ENCODE data around the gene NDUFA1.
A peak's percentile ranks its signal among the peaks of the same experiment; 100 is the strongest.
"Not testable (repeated sequence)": the region's sequence is repeated elsewhere in the genome, so short reads cannot be mapped to it uniquely, and the experiment has no call there.

The NDUFA1 gene

GRCh38 chrX:119878740-119879139 is 7.1 kb downstream of the NDUFA1 start:
- H3K4me3 ChIP-seq, result no peak overlapping the region
- H3K27ac ChIP-seq, result no peak overlapping the region
- H3K4me1 ChIP-seq, result peaks cover 13% of the 10 kb centered on the region
- no peaks in the 10 kb centered on the region for H3K27me3 ChIP-seq
- H4K20me1 ChIP-seq, result peaks cover 23% of the 10 kb centered on the region
- H3K36me3 ChIP-seq, result peaks cover 30% of the 10 kb centered on the region
- no peak overlapping the region for H3K4me2 ChIP-seq
- TF ChIP-seq Cebpa-rat (IDR thresholded peaks at IDR 0.05), result no peak
- no peak overlapping the region for H3K9ac ChIP-seq
- H3K9me3 ChIP-seq, result no peaks in the 10 kb centered on the region

GRCh38 chrX:119880076-119880475 is 8.4 kb downstream of the NDUFA1 start:
- H3K4me1 ChIP-seq, result peaks cover 13% of the 10 kb centered on the region
- H3K9ac ChIP-seq, result no peak overlapping the region
- H3K4me2 ChIP-seq, result no peak overlapping the region
- no peaks in the 10 kb centered on the region for H3K27me3 ChIP-seq
- H3K36me3 ChIP-seq, result peaks cover 27% of the 10 kb centered on the region
- peaks cover 11% of the 10 kb centered on the region; the same call in 1 of the 2 replicates for H4K20me1 ChIP-seq
- H3K4me3 ChIP-seq, result no peak overlapping the region
- no peak overlapping the region for H3K27ac ChIP-seq
- TF ChIP-seq Cebpa-rat (IDR thresholded peaks at IDR 0.05), result no peak
- no peaks in the 10 kb centered on the region for H3K9me3 ChIP-seq

GRCh38 chrX:119880552-119881437 is 9.2 kb downstream of the NDUFA1 start:
- Histone ChIP-seq H3K4me1 (peaks cover 13% of the 10 kb centered on the region), H3K9ac (no peak overlapping the region), H3K4me2 (no peak overlapping the region), H4K20me1 (peaks cover 4% of the 10 kb centered on the region; the same call in 1 of the 2 replicates), H3K27ac (no peak overlapping the region), H3K36me3 (peaks cover 20% of the 10 kb centered on the region; the same call in 1 of the 2 replicates), H3K4me3 (no peak overlapping the region), H3K9me3 (peaks cover 4% of the 10 kb centered on the region; the same call in 1 of the 2 replicates), H3K27me3 (no peaks in the 10 kb centered on the region)
- no peak for TF ChIP-seq Cebpa-rat (IDR thresholded peaks at IDR 0.05)

- no peak for TF ChIP-seq Cebpa-rat (IDR thresholded peaks at IDR 0.05)
- Histone ChIP-seq H3K27ac (no peak overlapping the region), H3K9me3 (peaks cover 7% of the 10 kb centered on the region; the same call in 1 of the 2 replicates), H3K4me1 (peaks cover under 1% of the 10 kb centered on the region; the same call in 1 of the 2 replicates), H3K27me3 (peaks cover 11% of the 10 kb centered on the region; the same call in 1 of the 2 replicates), H3K4me3 (no peak overlapping the region), H4K20me1 (no peaks in the 10 kb centered on the region), H3K4me2 (no peak overlapping the region), H3K36me3 (no peaks in the 10 kb centered on the region), H3K9ac (no peak overlapping the region)
Measured at GRCh38 chrX:119885554-119886428, 14.2 kb downstream of the NDUFA1 start.

- Histone ChIP-seq H3K9me3 (peaks cover 7% of the 10 kb centered on the region; the same call in 1 of the 2 replicates), H3K9ac (no peak overlapping the region), H3K4me3 (peak overlapping the region; percentile 46; the same call in 1 of the 2 replicates), H3K4me2 (peak overlapping the region; percentile 53), H3K36me3 (no peaks in the 10 kb centered on the region), H3K27me3 (peaks cover 11% of the 10 kb centered on the region; the same call in 1 of the 2 replicates), H3K27ac (no peak overlapping the region), H3K4me1 (no peaks in the 10 kb centered on the region), H4K20me1 (no peaks in the 10 kb centered on the region)
- TF ChIP-seq Cebpa-rat (IDR thresholded peaks at IDR 0.05), result no peak
Measured at GRCh38 chrX:119887721-119888425, 16.2 kb downstream of the NDUFA1 start.

GRCh38 chrX:119890626-119891025 is 19.0 kb downstream of the NDUFA1 start:
- H3K9me3 ChIP-seq, H3K36me3 ChIP-seq, H3K4me2 ChIP-seq, H4K20me1 ChIP-seq, H3K4me3 ChIP-seq, H3K9ac ChIP-seq, H3K4me1 ChIP-seq, H3K27ac ChIP-seq: not testable (repeated sequence)
- H3K27me3 ChIP-seq, result peaks cover 11% of the 10 kb centered on the region; the same call in 1 of the 2 replicates

GRCh38 chrX:119891961-119892692 is 20.5 kb downstream of the NDUFA1 start:
- H3K9ac ChIP-seq, H3K4me2 ChIP-seq, H3K9me3 ChIP-seq, H3K4me3 ChIP-seq, H4K20me1 ChIP-seq, H3K4me1 ChIP-seq, H3K36me3 ChIP-seq, H3K27ac ChIP-seq: not testable (repeated sequence)
- peaks cover 11% of the 10 kb centered on the region; the same call in 1 of the 2 replicates for H3K27me3 ChIP-seq

GRCh38 chrX:119895843-119896326 is 24.3 kb downstream of the NDUFA1 start, which contains the start of gene AKAP14:
Gene AKAP14 (plus strand): TSS chrX:119895893. CDS start chrX:119903224, 7,331 bp downstream.
- no peak within 1 kb of the TSS for H3K4me2 ChIP-seq

More at GRCh38 chrX:119895843-119896326, 24.3 kb downstream of the NDUFA1 start, which contains the start of gene AKAP14:
- H3K9me3 ChIP-seq, result no peaks in the 10 kb centered on the region
- H3K27ac ChIP-seq, result no peak within 1 kb of the TSS
- no peak within 1 kb of the TSS for H3K4me3 ChIP-seq
- H3K27me3 ChIP-seq, result no peaks in the 10 kb centered on the region
- TF ChIP-seq Cebpa-rat (IDR thresholded peaks at IDR 0.05), result no peak
- no peaks in the 10 kb centered on the region for H4K20me1 ChIP-seq
- H3K36me3 ChIP-seq, result no peaks in the 10 kb centered on the region
- H3K9ac ChIP-seq, result no peak within 1 kb of the TSS
- no peaks in the 10 kb centered on the region for H3K4me1 ChIP-seq

All from BLaER1 (cell line).